ENCODE data around the gene TMEM132D. TPM values are rescaled to one million over a fixed set of nuclear protein-coding genes. Genes with fewer than 3 reads are reported as not detected.

TMEM132D gene
- total and polyA plus RNA-seq, 2 of the 8 experiments (the other 6 are each of a cell fraction or from before 2014, with no cell fraction given): 3.5 to 10.1 TPM

- Histone ChIP-seq H2AFZ (ENCODE audit: low read length) (no peak overlapping the region), H4K91ac (replicated peaks; ENCODE audit: insufficient read length, low read length) (peak overlapping the region; percentile 42), H2BK5ac (ENCODE audit: low read depth, low read length) (peak overlapping the region; percentile 40; the same call in 1 of the 2 replicates), H3K27me3 (replicated peaks in 1 of 4; ENCODE audit: control insufficient read depth in 3 of 4, extremely low read depth in 1 of 4, insufficient read depth in 3 of 4, low read length in 3 of 4) (no peaks in the 10 kb centered on the region), H3K4me3 (ENCODE audit: extremely low read depth in 1 of 4, insufficient read depth in 2 of 4, low read depth in 3 of 4, low read length in 4 of 4) (no peak overlapping the region), H2BK120ac (replicated peaks; ENCODE audit: low read depth, low read length) (no peak overlapping the region), H3K4ac (replicated peaks; ENCODE audit: insufficient read length, low read depth, low read length) (no peak overlapping the region), H3K79me2 (ENCODE audit: control insufficient read depth in 1 of 2, insufficient read depth in 2 of 2, low read length in 2 of 2) (no peaks in the 10 kb centered on the region), H4K5ac (ENCODE audit: insufficient read length, low read depth, low read length) (no peak overlapping the region), H2AK5ac (ENCODE audit: low read depth, low read length) (no peak overlapping the region), H2BK12ac (ENCODE audit: low read depth, low read length) (no peak overlapping the region), H2BK15ac (ENCODE audit: low read length) (no peak overlapping the region), H3K4me1 (replicated peaks in 1 of 4; ENCODE audit: control insufficient read depth in 3 of 4, insufficient read depth in 4 of 4, low read length in 3 of 4) (peaks cover 2 to 15% (median 8%) of the 10 kb centered on the region in 4 experiments; a peak in 5 of 7 replicates), H3K9ac (replicated peaks in 1 of 4; ENCODE audit: extremely low read depth in 1 of 4, low read depth in 3 of 4, low read length in 3 of 4) (no peak overlapping the region), H3K56ac (replicated peaks; ENCODE audit: insufficient read length, low read depth, low read length) (no peak overlapping the region), H3K79me1 (ENCODE audit: low read depth, low read length) (no peaks in the 10 kb centered on the region), H3K9me3 (ENCODE audit: insufficient read depth in 2 of 2, low read depth in 1 of 2, low read length in 1 of 2) (no peaks in the 10 kb centered on the region), H3K4me2 (ENCODE audit: insufficient read depth in 1 of 2, low read depth in 2 of 2, low read length in 2 of 2) (0 out of 4 replicates have a peak overlapping the region, but pooled peaks of 1 of the 2 experiments have one; percentile 8), H3K23ac (ENCODE audit: insufficient read length) (no peak overlapping the region), H3K18ac (ENCODE audit: extremely low read depth, low read length) (no peak overlapping the region), H3K27ac (ENCODE audit: low read depth, low read length) (no peak overlapping the region), H4K8ac (ENCODE audit: extremely low read depth, insufficient read depth, low read length) (no peak overlapping the region), H3K14ac (ENCODE audit: insufficient read length) (no peak overlapping the region), H3K36me3 (ENCODE audit: control insufficient read depth in 2 of 4, insufficient read depth in 4 of 4, low read length in 3 of 4) (no peaks in the 10 kb centered on the region), H4K20me1 (replicated peaks in 1 of 2; ENCODE audit: control insufficient read depth in 1 of 2, insufficient read depth in 2 of 2, low read length in 2 of 2) (no peaks in the 10 kb centered on the region), H3K23me2 (ENCODE audit: low read depth, low read length) (no peaks in the 10 kb centered on the region), H2BK20ac (ENCODE audit: low read length) (no peak overlapping the region)
- TF ChIP-seq NANOG (IDR thresholded peaks at IDR 0.05; ENCODE audit: insufficient read depth, low read depth, low read length, poor library complexity, severe bottlenecking): no peak
- FAIRE-seq (no peak), DNase-seq (ENCODE audit: low read depth in 1 of 2, low spot score in 2 of 2) (no peak)
- CTCF ChIA-PET (ENCODE audit: partially characterized antibody): interaction anchor here (0.9 kb wide), 1 partner anchor 414 kb away, joined by 3 read pairs; no protein-coding TSS in a partner anchor
- POLR2A ChIA-PET (ENCODE audit: partially characterized antibody): interaction anchor here (0.6 kb wide), 1 partner anchor 87 kb away, joined by 3 read pairs; no protein-coding TSS in a partner anchor
- WGBS, 2 experiments (ENCODE audit: extremely low coverage in 1 of 2, insufficient coverage in 1 of 2, insufficient read length in 1 of 2, insufficient replicate concordance in 2 of 2, low coverage in 1 of 2, low lambda C conversion rate in 2 of 2, missing lambda C conversion rate in 1 of 2): 82% methylated on average over 5 of the region's 5 CpGs; no CpG with 5 or more reads in 1 of the 2 experiments
Measured at GRCh38 chr12:129607756-129608155, 296.1 kb downstream of the TMEM132D start.

All from H1 (cell line).